Measurements from ENCODE around the gene TBX10. TPM values are rescaled to one million over a fixed set of nuclear protein-coding genes. Genes with fewer than 3 reads are reported as not detected.

TBX10 gene
- polyA plus RNA-seq, 1 experiment: not detected

- Histone ChIP-seq H3K4me3 (ENCODE audit: low read depth, low read length) (no peak overlapping the region), H3K36me3 (ENCODE audit: control insufficient read depth, insufficient read depth, low read length) (no peaks in the 10 kb centered on the region), H3K27me3 (ENCODE audit: control insufficient read depth, insufficient read depth, low read length) (no peaks in the 10 kb centered on the region)
- CTCF ChIA-PET: interaction anchor here (0.6 to 7.2 kb wide), 4 partner anchors 7 to 26 kb away, joined by 3 to 88 read pairs (median 56); partner anchors contain the start of gene ACY3
- no peak for TF ChIP-seq CTCF (IDR thresholded peaks at IDR 0.05; ENCODE audit: insufficient read depth, low read depth, low read length)
- no peak for DNase-seq (ENCODE audit: low read depth)
- POLR2A ChIA-PET: no interaction called here
Observed at GRCh38 chr11:67631853-67632174, 7.7 kb downstream of the TBX10 start.

- no peaks in the 10 kb centered on the region for H3K27me3 ChIP-seq (ENCODE audit: control insufficient read depth, insufficient read depth, low read length)
- POLR2A ChIA-PET: no interaction called here
- DNase-seq (ENCODE audit: low read depth): no peak
- H3K36me3 ChIP-seq (ENCODE audit: control insufficient read depth, insufficient read depth, low read length): no peaks in the 10 kb centered on the region
- TF ChIP-seq CTCF (IDR thresholded peaks at IDR 0.05; ENCODE audit: insufficient read depth, low read depth, low read length): no peak
- H3K4me3 ChIP-seq (ENCODE audit: low read depth, low read length): no peak overlapping the region
- CTCF ChIA-PET: interaction anchor here (1.8 to 7.2 kb wide), 4 partner anchors 8 to 27 kb away, joined by 7 to 88 read pairs (median 56); partner anchors contain the start of genes ACY3 and TBX10
Observed at GRCh38 chr11:67631411-67631810, 8.2 kb downstream of the TBX10 start.

GRCh38 chr11:67630943-67631331 lies 8.6 kb downstream of the TBX10 start:
- POLR2A ChIA-PET: no interaction called here
- Histone ChIP-seq H3K4me3 (ENCODE audit: low read depth, low read length) (peak overlapping the region; percentile 80), H3K27me3 (ENCODE audit: control insufficient read depth, insufficient read depth, low read length) (no peaks in the 10 kb centered on the region), H3K36me3 (ENCODE audit: control insufficient read depth, insufficient read depth, low read length) (no peaks in the 10 kb centered on the region)
- no peak for TF ChIP-seq CTCF (IDR thresholded peaks at IDR 0.05; ENCODE audit: insufficient read depth, low read depth, low read length)
- CTCF ChIA-PET: interaction anchor here (1.0 to 7.2 kb wide), 6 partner anchors 8 to 47 kb away, joined by 3 to 88 read pairs (median 28); partner anchors contain the start of genes ACY3 and TBX10
- no peak for DNase-seq (ENCODE audit: low read depth)

- ChIA-PET CTCF (interaction anchor here (0.6 to 7.2 kb wide), 12 partner anchors 9 to 282 kb away, joined by 3 to 88 read pairs (median 6); partner anchors contain the start of genes ACY3 and TBX10), POLR2A (no interaction called here)
- Histone ChIP-seq H3K4me3 (ENCODE audit: low read depth, low read length) (peak overlapping the region; percentile 80), H3K27me3 (ENCODE audit: control insufficient read depth, insufficient read depth, low read length) (no peaks in the 10 kb centered on the region), H3K36me3 (ENCODE audit: control insufficient read depth, insufficient read depth, low read length) (no peaks in the 10 kb centered on the region)
- TF ChIP-seq CTCF (IDR thresholded peaks at IDR 0.05; ENCODE audit: insufficient read depth, low read depth, low read length): peak; percentile 81
- peak; percentile 81 for DNase-seq (ENCODE audit: low read depth)
Observed at GRCh38 chr11:67630228-67630942, 9.2 kb downstream of the TBX10 start.

GRCh38 chr11:67629386-67630227 lies 10.0 kb downstream of the TBX10 start, which contains the start of gene NUDT8:
NUDT8 (minus strand) TSS chr11:67629937; CDS start chr11:67629911, 26 bp downstream.
- peak; percentile 86 for TF ChIP-seq CTCF (IDR thresholded peaks at IDR 0.05; ENCODE audit: insufficient read depth, low read depth, low read length)
- Histone ChIP-seq H3K36me3 (ENCODE audit: control insufficient read depth, insufficient read depth, low read length) (no peaks in the 10 kb centered on the region), H3K27me3 (ENCODE audit: control insufficient read depth, insufficient read depth, low read length) (no peaks in the 10 kb centered on the region), H3K4me3 (ENCODE audit: low read depth, low read length) (peak within 1 kb of the TSS; percentile 80)
- ChIA-PET CTCF (interaction anchor here (0.6 to 7.2 kb wide), 16 partner anchors 9 to 281 kb away, joined by 3 to 88 read pairs (median 3); partner anchors contain the start of genes ACY3 and TBX10), POLR2A (no interaction called here)
- no peak for DNase-seq (ENCODE audit: low read depth)

Data from BJ (cell line).